Measurements from ENCODE around the gene CCND1. TPM values are rescaled to one million over a fixed set of nuclear protein-coding genes. Genes with fewer than 3 reads are reported as not detected.

The CCND1 gene
- total RNA-seq, 4 donors from 2014 or later = 108 to 259 (median 168) TPM

GRCh38 chr11:69641681-69642548 lies 959 bp downstream of the CCND1 start:
- H3K27ac ChIP-seq = peak overlapping the region; percentile 79 to 94 (median 88)
- H3K9me3 ChIP-seq = no peaks in the 10 kb centered on the region
- 1% methylated on average over 61 to 62 of the region's 68 CpGs for WGBS, 2 donors
- no peak for TF ChIP-seq CTCF (IDR thresholded peaks at IDR 0.05)
- no peak for TF ChIP-seq POLR2A (IDR thresholded peaks at IDR 0.05)
- peak overlapping the region; percentile 59 to 81 (median 68) for H3K4me3 ChIP-seq
- H3K36me3 ChIP-seq = peaks cover 0 to 14% (median 0%) of the 10 kb centered on the region in 3 donors
- H3K27me3 ChIP-seq = peaks cover 0 to 23% of the 10 kb centered on the region in 2 donors
- no peak for DNase-seq (ENCODE audit: low spot score in 2 of 2)
- peaks cover 0 to 84% (median 57%) of the 10 kb centered on the region in 4 donors for H3K4me1 ChIP-seq

GRCh38 chr11:69642549-69642912 lies 1.6 kb downstream of the CCND1 start:
- H3K4me1 ChIP-seq = peaks cover 0 to 83% (median 53%) of the 10 kb centered on the region in 4 donors
- peaks cover 0 to 17% of the 10 kb centered on the region in 2 donors for H3K27me3 ChIP-seq
- DNase-seq (ENCODE audit: low spot score in 2 of 2) = no peak
- H3K36me3 ChIP-seq = peaks cover 0 to 14% (median 0%) of the 10 kb centered on the region in 3 donors
- TF ChIP-seq POLR2A (IDR thresholded peaks at IDR 0.05) = peak in 1 of 2 donors; percentile 40
- no peak for TF ChIP-seq CTCF (IDR thresholded peaks at IDR 0.05)
- no peak for TF ChIP-seq EP300 (IDR thresholded peaks at IDR 0.05)
- peak overlapping the region; percentile 79 to 94 (median 88) for H3K27ac ChIP-seq
- no peaks in the 10 kb centered on the region for H3K9me3 ChIP-seq
- H3K4me3 ChIP-seq = peak overlapping the region; percentile 59 to 81 (median 68)
- 0% methylated on average over 25 to 28 of the region's 40 CpGs for WGBS, 2 donors

- Histone ChIP-seq H3K9me3 (no peaks in the 10 kb centered on the region), H3K4me1 (peaks cover 0 to 83% (median 49%) of the 10 kb centered on the region in 4 donors), H3K36me3 (peaks cover 0 to 18% (median 0%) of the 10 kb centered on the region in 3 donors), H3K27me3 (peaks cover 0 to 12% of the 10 kb centered on the region in 2 donors), H3K27ac (peak overlapping the region; percentile 79 to 94 (median 88)), H3K4me3 (peak overlapping the region; percentile 59 to 81 (median 68))
- DNase-seq (ENCODE audit: low spot score in 2 of 2) = peak; percentile 56 to 57
- WGBS, 2 donors = 0 to 4% methylated on average over 24 to 44 of the region's 81 CpGs
- TF ChIP-seq CTCF (IDR thresholded peaks at IDR 0.05) (peak; percentile 92 to 98 (median 97)), POLR2A (IDR thresholded peaks at IDR 0.05) (peak in 1 of 2 donors; percentile 29), EP300 (IDR thresholded peaks at IDR 0.05) (peak in 1 of 2 donors; percentile 67)
Measured at GRCh38 chr11:69642913-69643632, 2.1 kb downstream of the CCND1 start.

- DNase-seq (ENCODE audit: low spot score in 2 of 2) = no peak
- H3K4me1 ChIP-seq = peaks cover 0 to 82% (median 47%) of the 10 kb centered on the region in 4 donors
- no peaks in the 10 kb centered on the region for H3K9me3 ChIP-seq
- WGBS, 2 donors = 23 to 49% methylated on average over 14 to 17 of the region's 27 CpGs
- peaks cover 0 to 6% of the 10 kb centered on the region in 2 donors for H3K27me3 ChIP-seq
- peaks cover 0 to 24% (median 0%) of the 10 kb centered on the region in 3 donors for H3K36me3 ChIP-seq
- peak in 1 of 5 experiments; percentile 14 for TF ChIP-seq CTCF (IDR thresholded peaks at IDR 0.05)
- TF ChIP-seq EP300 (IDR thresholded peaks at IDR 0.05) = no peak
- no peak for TF ChIP-seq POLR2A (IDR thresholded peaks at IDR 0.05)
- H3K4me3 ChIP-seq = peak overlapping the region in 3 of 4 donors; percentile 59 to 73 (median 64)
- H3K27ac ChIP-seq = peak overlapping the region; percentile 79 to 90 (median 85)
Measured at GRCh38 chr11:69643646-69644045, 2.7 kb downstream of the CCND1 start.
